Measurements from ENCODE around the gene RAPGEF2. TPM values are rescaled to one million over a fixed set of nuclear protein-coding genes. Genes with fewer than 3 reads are reported as not detected.
A peak's percentile ranks its signal among the peaks of the same experiment; 100 is the strongest.
"Not testable (repeated sequence)": the region's sequence is repeated elsewhere in the genome, so short reads cannot be mapped to it uniquely, and the experiment has no call there.

RAPGEF2 gene
- total RNA-seq, 2 donors from 2014 or later, result 22.8 to 40.0 TPM

GRCh38 chr4:159240046-159240445 lies 137.2 kb downstream of the RAPGEF2 start:
- no peaks in the 10 kb centered on the region for H3K9me3 ChIP-seq
- TF ChIP-seq, protein P1, sequence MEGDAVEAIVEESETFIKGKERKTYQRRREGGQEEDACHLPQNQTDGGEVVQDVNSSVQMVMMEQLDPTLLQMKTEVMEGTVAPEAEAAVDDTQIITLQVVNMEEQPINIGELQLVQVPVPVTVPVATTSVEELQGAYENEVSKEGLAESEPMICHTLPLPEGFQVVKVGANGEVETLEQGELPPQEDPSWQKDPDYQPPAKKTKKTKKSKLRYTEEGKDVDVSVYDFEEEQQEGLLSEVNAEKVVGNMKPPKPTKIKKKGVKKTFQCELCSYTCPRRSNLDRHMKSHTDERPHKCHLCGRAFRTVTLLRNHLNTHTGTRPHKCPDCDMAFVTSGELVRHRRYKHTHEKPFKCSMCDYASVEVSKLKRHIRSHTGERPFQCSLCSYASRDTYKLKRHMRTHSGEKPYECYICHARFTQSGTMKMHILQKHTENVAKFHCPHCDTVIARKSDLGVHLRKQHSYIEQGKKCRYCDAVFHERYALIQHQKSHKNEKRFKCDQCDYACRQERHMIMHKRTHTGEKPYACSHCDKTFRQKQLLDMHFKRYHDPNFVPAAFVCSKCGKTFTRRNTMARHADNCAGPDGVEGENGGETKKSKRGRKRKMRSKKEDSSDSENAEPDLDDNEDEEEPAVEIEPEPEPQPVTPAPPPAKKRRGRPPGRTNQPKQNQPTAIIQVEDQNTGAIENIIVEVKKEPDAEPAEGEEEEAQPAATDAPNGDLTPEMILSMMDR (IDR thresholded peaks at IDR 0.05), result no peak
- H3K4me3 ChIP-seq, result no peak overlapping the region
- H3K27me3 ChIP-seq, result no peaks in the 10 kb centered on the region
- H3K4me1 ChIP-seq, result no peaks in the 10 kb centered on the region
- intact Hi-C loops (cut with DNase I), result no loop called here
- no peak for DNase-seq
- H3K9ac ChIP-seq (ENCODE audit: low read depth in 2 of 2, low read length in 2 of 2), result no peak overlapping the region
- peak overlapping the region; percentile 9 for H3K27ac ChIP-seq
- no peaks in the 10 kb centered on the region for H3K36me3 ChIP-seq

DNA sequence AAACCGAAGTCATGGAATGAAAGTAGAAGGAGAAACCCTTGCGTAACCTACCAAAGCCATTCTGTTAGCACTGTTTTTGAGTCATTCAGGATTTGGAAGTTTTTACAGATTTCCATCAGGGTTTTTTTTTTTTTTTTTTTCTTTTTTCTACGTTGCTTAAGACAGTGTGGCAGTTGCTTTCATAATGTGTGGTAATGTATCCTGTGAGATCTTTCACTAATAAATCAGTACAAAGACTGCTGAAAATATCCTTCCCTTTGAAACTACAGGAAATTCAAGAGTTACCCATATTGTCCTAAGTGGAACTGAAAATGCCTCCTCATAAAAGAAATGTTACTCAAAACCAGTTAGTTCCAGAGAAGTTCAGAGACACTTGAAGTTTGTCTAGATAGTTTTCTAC lies 137.8 kb downstream of the RAPGEF2 start:
- DNase-seq, result no peak
- no peaks in the 10 kb centered on the region for H3K36me3 ChIP-seq
- peak overlapping the region; percentile 9 for H3K27ac ChIP-seq
- H3K9me3 ChIP-seq, result no peaks in the 10 kb centered on the region
- H3K9ac ChIP-seq (ENCODE audit: low read depth in 2 of 2, low read length in 2 of 2), result no peak overlapping the region
- intact Hi-C loops (cut with DNase I), result no loop called here
- TF ChIP-seq, protein P1 (IDR thresholded peaks at IDR 0.05), result no peak
- no peak overlapping the region for H3K4me3 ChIP-seq
- no peaks in the 10 kb centered on the region for H3K27me3 ChIP-seq
- no peaks in the 10 kb centered on the region for H3K4me1 ChIP-seq

DNA sequence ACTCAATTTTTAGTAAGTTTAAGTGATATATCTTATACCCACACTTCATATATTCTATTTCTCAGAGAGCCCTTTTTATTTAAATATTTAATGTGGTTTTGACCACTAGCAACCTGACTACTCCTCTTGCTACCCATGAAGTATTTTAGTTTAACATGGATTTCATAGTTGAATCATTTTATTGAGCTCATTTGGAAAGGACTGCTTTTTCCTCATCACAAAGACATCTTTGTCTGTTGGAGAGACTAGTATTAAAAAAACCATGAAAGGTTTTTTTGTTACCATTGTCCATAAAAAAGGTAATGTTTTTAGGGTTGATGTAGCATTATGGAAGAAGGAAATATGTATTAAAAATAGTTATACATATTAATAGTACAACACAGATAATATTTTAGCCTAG lies 139.5 kb downstream of the RAPGEF2 start:
- intact Hi-C loops (cut with DNase I), result no loop called here
- Histone ChIP-seq H3K4me1 (no peaks in the 10 kb centered on the region), H3K36me3 (no peaks in the 10 kb centered on the region), H3K27me3 (no peaks in the 10 kb centered on the region), H3K9me3 (no peaks in the 10 kb centered on the region), H3K27ac (no peak overlapping the region), H3K9ac (ENCODE audit: low read depth in 2 of 2, low read length in 2 of 2) (no peak overlapping the region), H3K4me3 (no peak overlapping the region)
- no peak for DNase-seq
- TF ChIP-seq, protein P1 (IDR thresholded peaks at IDR 0.05), result no peak

GRCh38 chr4:159248384-159249178 lies 145.7 kb downstream of the RAPGEF2 start:
- Histone ChIP-seq H3K27ac (no peak overlapping the region), H3K9me3 (no peaks in the 10 kb centered on the region), H3K4me3 (no peak overlapping the region), H3K36me3 (no peaks in the 10 kb centered on the region), H3K4me1 (no peaks in the 10 kb centered on the region), H3K9ac (ENCODE audit: low read depth in 2 of 2, low read length in 2 of 2) (no peak overlapping the region), H3K27me3 (no peaks in the 10 kb centered on the region)
- TF ChIP-seq, protein P1 (IDR thresholded peaks at IDR 0.05), result no peak
- DNase-seq, result no peak
- intact Hi-C loops (cut with DNase I), result no loop called here

GRCh38 chr4:159250751-159251325 lies 148.0 kb downstream of the RAPGEF2 start:
- Histone ChIP-seq H3K27ac (no peak overlapping the region), H3K4me3 (no peak overlapping the region), H3K9me3 (no peaks in the 10 kb centered on the region), H3K4me1 (no peaks in the 10 kb centered on the region), H3K27me3 (no peaks in the 10 kb centered on the region), H3K9ac (ENCODE audit: low read depth in 2 of 2, low read length in 2 of 2) (no peak overlapping the region), H3K36me3 (no peaks in the 10 kb centered on the region)
- intact Hi-C loops (cut with DNase I), result no loop called here
- TF ChIP-seq, protein P1 (IDR thresholded peaks at IDR 0.05), result no peak
- DNase-seq, result no peak

DNA sequence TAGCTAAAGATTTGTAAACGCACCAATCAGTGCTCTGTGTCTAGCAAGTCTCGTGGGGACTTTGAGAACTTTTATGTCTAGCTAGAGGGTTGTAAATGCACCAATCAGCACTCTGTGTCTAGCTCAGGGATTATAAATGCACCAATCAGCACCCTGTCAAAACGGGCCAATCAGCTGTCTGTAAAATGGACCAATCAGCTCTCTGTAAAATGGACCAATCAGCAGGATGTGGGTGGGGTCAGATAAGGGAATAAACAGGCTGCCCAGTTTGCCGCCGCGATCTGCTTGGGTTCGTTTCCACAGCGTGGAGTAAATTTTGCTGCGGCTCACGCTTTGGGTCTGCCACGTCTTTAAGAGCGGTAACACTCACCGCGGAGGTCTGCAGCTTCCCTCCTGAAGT lies 148.7 kb downstream of the RAPGEF2 start:
- intact Hi-C loops (cut with DNase I); H3K9ac ChIP-seq (ENCODE audit: low read depth in 2 of 2, low read length in 2 of 2); H3K27ac ChIP-seq; H3K9me3 ChIP-seq; H3K36me3 ChIP-seq; H3K27me3 ChIP-seq; H3K4me3 ChIP-seq; H3K4me1 ChIP-seq; DNase-seq: not testable (repeated sequence)

All from colonic mucosa (tissue), 4 donors.